NCI-H146 treated with DMSO at 0.1 percent for 48 hours (cell line): ENCODE results near the gene SCN1B.

Experiments
- DNase-seq: peaks from one replicate; lab custom pipeline; 2025; ENCODE audit not compliant: unreplicated experiment; lab: John Stamatoyannopoulos, UW

Gene SCN1B

GRCh38 chr19:35052599-35053190 lies 22.4 kb downstream of the SCN1B start:
- DNase-seq: no peak

DNA sequence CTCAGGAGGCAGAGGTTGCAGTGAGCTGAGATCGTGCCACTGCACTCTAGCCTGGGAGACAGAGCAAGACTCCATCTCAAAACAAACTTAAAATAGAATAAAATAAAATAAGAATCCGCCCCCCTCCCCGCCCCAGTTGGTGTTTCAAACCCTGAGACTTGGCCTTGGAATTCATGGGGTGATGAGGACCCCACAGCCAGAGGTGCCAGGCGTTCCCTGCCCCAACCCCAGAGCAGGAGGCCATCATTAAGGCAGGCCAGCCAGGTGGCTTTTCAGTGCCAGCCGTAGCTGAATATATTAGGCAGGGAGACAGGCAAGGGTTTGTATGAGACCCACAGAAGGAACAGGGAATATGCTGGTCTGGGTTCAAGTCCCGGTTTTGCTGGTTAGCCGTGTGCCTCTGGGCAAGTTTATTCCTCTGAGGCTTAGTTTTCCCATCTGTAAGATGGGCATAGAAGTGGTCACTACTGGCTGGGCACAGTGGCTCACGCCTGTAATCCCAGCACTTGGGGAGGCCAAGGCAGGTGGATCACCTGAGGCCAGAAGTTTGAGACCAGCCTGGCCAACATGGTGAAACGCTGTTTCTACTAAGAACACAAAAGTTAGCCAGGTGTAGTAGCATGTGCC lies 23.5 kb downstream of the SCN1B start:
- no peak for DNase-seq

GRCh38 chr19:35054626-35055025 lies 24.4 kb downstream of the SCN1B start:
- no peak for DNase-seq

DNA sequence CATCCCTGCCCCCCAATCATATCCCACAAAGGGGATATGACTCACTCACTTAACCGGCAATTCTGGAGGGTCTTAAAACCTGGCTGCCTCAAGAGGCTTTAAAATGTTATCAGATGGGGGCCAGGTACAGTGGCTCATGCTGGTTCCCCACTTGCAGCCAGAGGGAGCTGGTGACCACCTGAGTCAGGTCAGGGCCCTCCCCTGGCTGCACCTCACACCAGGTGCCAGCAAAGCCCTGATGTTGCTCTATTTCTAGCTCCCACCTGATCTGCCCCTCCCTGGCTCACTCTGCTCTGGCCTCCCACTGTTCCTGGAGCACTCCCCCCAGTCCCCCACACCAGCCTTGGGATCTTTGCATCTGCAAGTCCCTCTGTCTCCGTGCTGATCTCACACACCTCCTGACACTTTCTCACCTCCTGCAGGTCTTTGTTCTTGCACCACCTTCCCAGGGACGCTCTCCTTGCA lies 25.5 kb downstream of the SCN1B start:
- DNase-seq: peak; percentile 56

DNA sequence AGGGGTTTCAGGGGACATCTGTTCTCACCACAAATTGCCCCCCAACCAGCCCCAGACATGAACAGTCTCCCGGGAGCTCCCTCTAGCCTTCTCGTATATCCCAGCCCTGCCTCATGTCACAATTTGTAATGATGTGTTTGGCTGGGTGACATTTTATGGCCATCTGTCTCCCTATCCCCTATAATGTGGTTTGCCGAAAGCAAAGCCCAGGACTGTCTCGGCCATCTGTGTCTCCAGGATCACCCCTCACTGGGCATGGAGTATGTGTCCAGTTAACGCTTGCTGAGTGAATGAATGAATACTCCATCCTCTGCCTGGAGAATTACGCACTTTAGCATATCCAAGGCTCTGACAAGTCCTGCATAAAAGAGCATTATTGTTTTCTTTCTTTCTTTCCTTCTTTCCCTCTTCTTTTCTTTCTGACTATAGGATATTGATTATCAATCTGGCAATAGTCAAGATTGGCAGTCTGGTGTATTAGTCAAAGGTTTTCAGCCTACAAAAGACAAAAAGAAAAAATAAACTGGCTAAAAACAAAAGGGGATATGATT lies 26.3 kb downstream of the SCN1B start:
- DNase-seq: no peak

DNA sequence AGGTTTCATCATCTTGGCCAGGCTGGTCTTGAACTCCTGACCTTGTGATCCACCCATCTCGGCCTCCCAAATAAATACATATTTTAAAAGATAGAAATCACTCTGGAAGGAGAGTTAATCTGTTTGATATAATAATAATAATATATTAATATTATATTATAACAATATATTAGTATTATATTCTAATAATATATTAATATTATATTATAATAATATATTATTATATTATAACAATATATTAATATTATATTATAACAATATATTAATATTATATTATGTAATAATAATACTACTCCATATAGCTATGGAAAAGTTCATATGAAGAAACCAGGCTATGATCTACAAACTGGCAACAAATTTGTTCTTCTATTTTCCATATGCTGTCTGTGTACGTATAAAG lies 28.1 kb downstream of the SCN1B start:
- DNase-seq: no peak

DNA sequence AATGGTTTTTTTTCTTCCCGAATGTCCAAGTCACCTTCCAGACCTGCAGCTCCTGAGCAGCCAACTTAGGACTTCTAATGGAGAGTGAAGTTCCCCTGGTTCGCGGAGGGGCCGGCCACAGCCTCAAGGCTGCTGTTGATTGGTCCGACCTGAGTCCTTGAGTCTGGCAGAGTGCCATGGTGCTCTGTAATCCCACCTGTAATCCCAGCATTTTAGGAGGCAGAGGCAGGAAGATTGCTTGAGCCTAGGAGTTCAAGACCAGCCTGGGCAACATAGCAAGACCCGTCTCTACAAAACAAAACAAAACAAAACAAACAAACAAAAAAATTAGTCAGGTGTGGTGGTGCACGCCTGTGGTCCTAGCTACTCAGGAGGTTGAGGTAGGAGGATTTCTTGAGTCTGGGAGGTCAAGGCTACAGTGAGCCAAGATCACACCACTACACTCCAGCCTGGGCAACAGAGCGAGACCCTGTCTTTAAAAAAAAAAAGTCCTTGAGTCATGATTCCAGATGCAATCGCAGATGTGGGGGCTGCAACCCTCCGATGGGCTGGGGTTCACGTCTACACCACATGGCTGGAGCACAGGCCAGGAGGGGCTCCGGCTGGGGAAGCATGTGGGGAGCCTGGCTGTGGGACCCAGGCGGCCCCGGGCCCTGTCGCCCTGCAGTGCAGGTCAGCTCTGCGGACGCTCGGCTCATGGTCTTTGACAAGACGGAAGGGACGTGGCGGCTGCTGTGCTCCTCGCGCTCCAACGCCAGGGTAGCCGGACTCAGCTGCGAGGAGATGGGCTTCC lies 28.9 kb downstream of the SCN1B start:
- DNase-seq: no peak

DNA sequence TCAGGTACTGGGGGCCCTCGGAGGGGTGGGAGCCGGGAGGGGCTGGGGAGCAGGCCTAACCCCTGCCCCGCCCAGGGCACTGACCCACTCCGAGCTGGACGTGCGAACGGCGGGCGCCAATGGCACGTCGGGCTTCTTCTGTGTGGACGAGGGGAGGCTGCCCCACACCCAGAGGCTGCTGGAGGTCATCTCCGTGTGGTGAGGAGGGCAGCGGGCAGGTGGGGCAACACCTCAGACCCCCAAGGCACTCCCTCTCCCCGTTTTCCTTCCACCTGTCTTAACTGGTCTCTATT lies 29.5 kb downstream of the SCN1B start:
- DNase-seq: no peak

DNA sequence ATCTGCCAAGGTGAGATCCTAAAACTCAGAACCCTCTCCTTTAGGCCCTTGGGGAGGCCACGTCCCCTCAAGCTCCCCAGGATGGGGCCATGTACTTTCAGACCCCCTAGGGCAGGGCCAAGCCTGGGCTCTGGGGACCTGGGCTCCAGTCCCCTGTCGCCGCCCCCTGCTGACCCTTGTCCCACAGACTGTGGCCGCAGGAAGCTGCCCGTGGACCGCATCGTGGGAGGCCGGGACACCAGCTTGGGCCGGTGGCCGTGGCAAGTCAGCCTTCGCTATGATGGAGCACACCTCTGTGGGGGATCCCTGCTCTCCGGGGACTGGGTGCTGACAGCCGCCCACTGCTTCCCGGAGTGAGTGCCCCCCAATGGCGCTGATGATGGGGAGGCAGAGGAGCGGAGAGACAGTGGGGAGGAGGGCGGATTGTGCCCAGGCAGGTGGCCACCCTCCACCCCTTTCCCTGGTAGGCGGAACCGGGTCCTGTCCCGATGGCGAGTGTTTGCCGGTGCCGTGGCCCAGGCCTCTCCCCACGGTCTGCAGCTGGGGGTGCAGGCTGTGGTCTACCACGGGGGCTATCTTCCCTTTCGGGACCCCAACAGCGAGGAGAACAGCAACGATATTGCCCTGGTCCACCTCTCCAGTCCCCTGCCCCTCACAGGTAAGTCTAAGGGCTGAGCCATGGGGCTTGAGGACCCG lies 30.0 kb downstream of the SCN1B start:
- no peak for DNase-seq

GRCh38 chr19:35061583-35062373 lies 31.5 kb downstream of the SCN1B start:
- no peak for DNase-seq

- DNase-seq: no peak
Observed at GRCh38 chr19:35062942-35063341, 32.7 kb downstream of the SCN1B start.

GRCh38 chr19:35063940-35064818 lies 33.9 kb downstream of the SCN1B start:
- DNase-seq: no peak

GRCh38 chr19:35065574-35065973 lies 35.3 kb downstream of the SCN1B start:
- DNase-seq: no peak

GRCh38 chr19:35066121-35066520 lies 35.9 kb downstream of the SCN1B start:
- DNase-seq: no peak

DNA sequence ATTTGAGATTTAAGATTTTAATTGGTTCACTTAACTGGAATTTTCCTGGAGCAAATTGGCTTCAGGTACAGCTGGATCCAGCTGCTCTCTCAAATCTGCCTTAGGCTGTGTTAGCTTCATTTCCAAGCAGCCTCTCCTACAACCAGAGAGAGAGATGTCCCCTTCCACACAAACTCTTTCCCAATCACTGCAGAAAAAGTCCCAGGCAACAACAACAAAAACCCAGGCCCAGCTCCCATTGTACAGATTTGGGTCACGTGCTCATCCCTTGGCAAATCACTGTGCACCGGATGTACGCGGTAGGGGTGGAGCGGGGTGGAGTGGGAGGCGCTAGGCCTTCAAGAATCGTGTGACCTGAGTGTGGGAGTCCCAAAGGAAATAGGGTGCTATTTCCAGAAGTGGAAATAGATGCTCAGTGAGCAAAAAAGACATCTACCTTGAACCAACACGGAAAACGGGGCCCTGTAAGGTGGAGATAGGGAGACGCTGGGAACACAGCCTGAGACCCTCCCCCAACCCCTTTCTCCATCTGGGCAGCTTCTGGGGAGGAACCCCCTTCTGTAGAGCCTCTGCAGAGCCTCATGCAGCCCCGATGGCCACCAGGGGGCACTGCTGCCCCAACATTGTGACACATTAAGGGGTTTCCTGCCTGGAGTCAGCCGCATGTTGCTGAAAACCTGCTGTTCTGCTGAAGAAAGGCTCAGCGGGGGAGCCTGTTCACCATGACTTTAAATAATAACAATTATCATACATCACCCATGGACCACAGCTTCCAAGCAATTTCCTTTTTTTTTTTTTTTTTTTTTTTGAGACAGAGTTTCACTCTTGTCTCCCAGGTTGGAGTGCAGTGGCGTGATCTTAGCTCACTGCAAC lies 36.7 kb downstream of the SCN1B start:
- DNase-seq: peak; percentile 74

- no peak for DNase-seq
Observed at GRCh38 chr19:35068941-35069634, 38.8 kb downstream of the SCN1B start.

DNA sequence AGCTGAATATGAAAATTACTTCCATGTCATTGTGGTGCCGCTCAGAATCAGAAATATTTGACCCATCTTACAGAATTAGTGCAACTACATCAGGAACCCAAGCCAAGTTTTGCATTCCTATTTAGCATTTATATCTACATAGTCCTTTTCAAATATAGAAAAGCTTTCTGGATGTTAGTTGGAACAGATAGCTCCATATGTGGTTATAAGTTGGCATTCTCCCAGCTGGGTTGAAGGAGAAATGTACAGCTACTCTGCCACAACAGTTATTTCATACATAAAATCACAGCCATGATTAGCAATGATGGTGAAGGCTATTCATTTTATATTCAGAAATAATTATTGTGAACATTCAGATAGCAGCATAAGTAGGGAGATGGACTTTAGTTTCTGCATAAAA lies 39.4 kb downstream of the SCN1B start:
- no peak for DNase-seq

- no peak for DNase-seq
Observed at GRCh38 chr19:35070471-35070870, 40.2 kb downstream of the SCN1B start.
